Prostate gland (tissue), 2 donors: ENCODE measurements around the gene SEMA6B. TPM values are rescaled to one million over a fixed set of nuclear protein-coding genes. Genes with fewer than 3 reads are reported as not detected.

ENCODE experiments used
- DNase-seq: peaks from one replicate; pipeline ENCODE4 v3.0.0-alpha.2; 2019; ENCODE audit warnings: low spot score
- H3K27ac ChIP-seq, 2 donors: fragments of 200-600 bp; sonication (generic); 2 replicates each; pipeline ENCODE4 v1.5.1; 2017 to 2019
- H3K27me3 ChIP-seq: fragments of 200-600 bp; sonication (generic); replicated peaks from 2 replicates; pipeline ENCODE4 v1.5.1; 2019; ENCODE audit not compliant: insufficient read depth
- H3K36me3 ChIP-seq, 2 donors: fragments of 200-600 bp; sonication (generic); 1 replicate in 1 of 2; 2 replicates in 1 of 2; pipeline versions ENCODE4 v1.5.1 to v1.8.1; 2017 to 2019
- H3K4me1 ChIP-seq: fragments of 200-600 bp; sonication (generic); replicated peaks from 2 replicates; pipeline ENCODE4 v1.5.1; 2019
- H3K4me3 ChIP-seq, 2 donors: fragments of 200-600 bp; sonication (generic); 2 replicates each; pipeline ENCODE4 v1.5.1; 2017 to 2019
- H3K9me3 ChIP-seq: fragments of 200-600 bp; sonication (generic); 2 replicates; pipeline ENCODE4 v1.5.1; 2017
- POLR2A ChIP-seq: fragments of 450-650 bp; IDR thresholded peaks from one replicate; pipeline ENCODE4 v1.6.1; 2016; ENCODE audit warnings: antibody characterized with exemption, mild to moderate bottlenecking
- POLR2AphosphoS5 ChIP-seq: sonication (generic); formaldehyde crosslinking; IDR thresholded peaks from one replicate; pipeline ENCODE4 v1.6.1; 2017; ENCODE audit warnings: antibody characterized with exemption
- WGBS: methylation state at CpG from one replicate; pipeline ENCODE4 v1.1.5; 2018; 5-methylcytosine and 5-hydroxymethylcytosine counted together
- intact Hi-C: fragments of 100-400 bp; cut with DNase I; formaldehyde crosslinking; loops from one replicate; pipeline ENCODE4 v1.14.2; 2022
- total RNA-seq, 2 donors: library from RNA; depleted of rRNA; stranded (reverse); fragments of >200 nt; gene quantifications; one replicate each; pipeline ENCODE4 v1.1.0, GENCODE V29; 2016
- TF ChIP-seq, protein P1 (sequence below), 4 experiments: fragments of 200-600 bp in 2 of 4; fragments of 450-650 bp in 2 of 4; sonication (generic) in 2 of 4; IDR thresholded peaks; 1 replicate in 3 of 4; 2 replicates in 1 of 4; pipeline ENCODE4 v1.5.1; 2016 to 2019; ENCODE audit warnings: antibody characterized with exemption in 4 of 4, mild to moderate bottlenecking in 2 of 4, moderate library complexity in 2 of 4

SEMA6B gene
- total RNA-seq, 2 donors from 2014 or later, result 4.3 to 7.8 TPM

DNA sequence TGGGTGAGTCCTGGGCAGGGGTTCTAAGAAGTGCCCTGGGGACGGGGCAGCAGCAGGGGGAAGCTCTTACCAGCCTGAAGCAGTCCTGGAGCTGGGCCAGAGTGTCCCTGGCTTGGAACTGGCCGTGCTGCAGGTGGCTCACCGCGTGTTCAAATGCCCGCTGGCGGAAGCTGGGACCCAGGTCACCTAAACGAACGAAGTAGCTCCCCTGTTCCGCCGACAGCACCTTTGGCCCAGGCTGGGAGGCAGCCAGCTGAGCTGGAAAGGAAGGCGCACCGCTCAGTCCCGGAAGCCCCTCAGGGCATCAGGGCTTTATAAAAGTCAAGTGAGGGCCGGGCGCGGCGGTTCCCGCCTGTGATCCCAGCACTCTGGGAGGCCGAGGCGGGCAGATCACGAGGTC lies 50.8 kb downstream of the SEMA6B start:
- WGBS, result 84% methylated on average over 21 of the region's 21 CpGs
- Histone ChIP-seq H3K36me3 (no peaks in the 10 kb centered on the region), H3K27me3 (no peaks in the 10 kb centered on the region), H3K27ac (no peak overlapping the region), H3K4me3 (no peak overlapping the region), H3K4me1 (no peaks in the 10 kb centered on the region), H3K9me3 (no peaks in the 10 kb centered on the region)
- intact Hi-C loops, result no loop called here
- DNase-seq, result no peak
- TF ChIP-seq POLR2A (no peak), POLR2AphosphoS5 (no peak)
- TF ChIP-seq, protein P1, sequence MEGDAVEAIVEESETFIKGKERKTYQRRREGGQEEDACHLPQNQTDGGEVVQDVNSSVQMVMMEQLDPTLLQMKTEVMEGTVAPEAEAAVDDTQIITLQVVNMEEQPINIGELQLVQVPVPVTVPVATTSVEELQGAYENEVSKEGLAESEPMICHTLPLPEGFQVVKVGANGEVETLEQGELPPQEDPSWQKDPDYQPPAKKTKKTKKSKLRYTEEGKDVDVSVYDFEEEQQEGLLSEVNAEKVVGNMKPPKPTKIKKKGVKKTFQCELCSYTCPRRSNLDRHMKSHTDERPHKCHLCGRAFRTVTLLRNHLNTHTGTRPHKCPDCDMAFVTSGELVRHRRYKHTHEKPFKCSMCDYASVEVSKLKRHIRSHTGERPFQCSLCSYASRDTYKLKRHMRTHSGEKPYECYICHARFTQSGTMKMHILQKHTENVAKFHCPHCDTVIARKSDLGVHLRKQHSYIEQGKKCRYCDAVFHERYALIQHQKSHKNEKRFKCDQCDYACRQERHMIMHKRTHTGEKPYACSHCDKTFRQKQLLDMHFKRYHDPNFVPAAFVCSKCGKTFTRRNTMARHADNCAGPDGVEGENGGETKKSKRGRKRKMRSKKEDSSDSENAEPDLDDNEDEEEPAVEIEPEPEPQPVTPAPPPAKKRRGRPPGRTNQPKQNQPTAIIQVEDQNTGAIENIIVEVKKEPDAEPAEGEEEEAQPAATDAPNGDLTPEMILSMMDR (IDR thresholded peaks at IDR 0.05), result no peak

DNA sequence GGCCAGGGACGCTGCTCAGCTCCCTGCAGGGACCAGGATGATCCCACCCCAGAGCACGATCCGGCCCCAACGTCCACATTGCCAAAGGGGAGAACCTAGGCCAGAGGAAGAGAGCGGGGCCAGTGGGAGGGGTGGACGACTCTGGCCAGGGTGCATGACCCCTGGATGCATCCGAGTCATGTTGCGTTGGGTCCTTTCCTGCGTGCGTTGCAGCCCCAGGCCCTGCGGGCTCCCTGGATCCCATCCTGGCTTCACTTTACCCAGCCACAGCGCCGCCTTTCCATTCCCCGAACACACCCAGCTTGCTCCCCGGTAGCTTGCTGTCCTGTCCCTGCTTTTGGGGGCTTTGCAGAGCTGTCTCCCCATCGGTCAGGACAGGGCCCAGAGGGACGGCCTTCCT lies 51.7 kb downstream of the SEMA6B start:
- H3K27me3 ChIP-seq, result no peaks in the 10 kb centered on the region
- TF ChIP-seq, protein P1 (IDR thresholded peaks at IDR 0.05), result no peak
- TF ChIP-seq POLR2A, result no peak
- no peak for TF ChIP-seq POLR2AphosphoS5
- H3K36me3 ChIP-seq, result no peaks in the 10 kb centered on the region
- no peak for DNase-seq
- no peak overlapping the region for H3K4me3 ChIP-seq
- WGBS, result 83% methylated on average over 17 of the region's 17 CpGs
- H3K4me1 ChIP-seq, result no peaks in the 10 kb centered on the region
- no peaks in the 10 kb centered on the region for H3K9me3 ChIP-seq
- H3K27ac ChIP-seq, result no peak overlapping the region
- intact Hi-C loops, result no loop called here

DNA sequence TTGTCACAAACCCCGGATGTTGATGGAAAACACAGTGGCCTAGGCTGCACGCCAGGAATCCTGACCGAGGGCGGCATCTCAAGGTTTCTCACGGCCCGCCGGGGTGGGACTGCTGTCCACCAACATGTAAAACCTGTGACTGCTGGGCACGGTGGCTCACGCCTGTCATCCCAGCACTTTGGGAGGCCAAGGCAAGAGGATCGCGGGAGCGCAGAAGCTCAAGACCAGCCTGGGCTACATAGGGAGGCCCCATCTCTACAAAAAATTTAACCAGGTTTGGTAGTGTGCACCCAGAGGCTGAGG lies 52.4 kb downstream of the SEMA6B start:
- no peaks in the 10 kb centered on the region for H3K4me1 ChIP-seq

DNA sequence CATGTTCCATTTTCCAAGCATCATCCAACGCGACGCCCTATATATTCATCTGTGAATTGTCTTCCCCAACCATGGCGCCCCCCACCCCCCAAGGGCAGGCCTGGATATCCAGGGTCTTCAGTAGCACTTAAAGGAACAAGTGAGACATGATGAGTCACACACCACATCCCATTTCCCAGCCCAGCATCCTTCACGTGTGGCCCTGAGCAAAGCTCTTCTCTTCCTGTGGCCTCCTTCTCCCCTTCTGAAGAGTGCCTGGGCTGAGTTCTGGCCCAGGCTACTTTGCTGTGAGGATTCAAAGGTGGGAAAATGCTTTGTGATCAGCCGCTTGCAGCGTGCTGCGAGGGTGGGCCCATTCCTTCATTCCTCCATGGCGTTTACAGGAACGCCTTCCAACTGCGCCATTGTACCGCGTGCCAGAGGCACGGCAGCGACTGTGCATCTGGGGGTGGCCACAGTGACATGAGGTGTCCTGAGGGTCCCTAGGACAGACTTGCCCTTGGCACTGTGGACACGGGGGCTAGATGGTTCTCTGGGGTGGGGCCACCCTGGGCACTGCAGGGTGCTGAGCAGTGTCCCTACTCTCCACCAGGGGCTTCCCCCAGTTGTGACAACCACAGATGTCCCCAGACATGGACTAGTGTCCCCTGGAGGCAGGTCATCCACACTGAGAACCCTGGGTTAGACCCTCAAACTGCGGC lies 52.9 kb downstream of the SEMA6B start:
- DNase-seq, result no peak
- intact Hi-C loops, result no loop called here
- no peaks in the 10 kb centered on the region for H3K36me3 ChIP-seq
- TF ChIP-seq POLR2A (no peak), POLR2AphosphoS5 (no peak)
- TF ChIP-seq, protein P1 (IDR thresholded peaks at IDR 0.05), result no peak
- H3K9me3 ChIP-seq, result no peaks in the 10 kb centered on the region
- 77% methylated on average over 17 of the region's 17 CpGs for WGBS
- no peaks in the 10 kb centered on the region for H3K4me1 ChIP-seq
- no peaks in the 10 kb centered on the region for H3K27me3 ChIP-seq
- no peak overlapping the region for H3K27ac ChIP-seq
- H3K4me3 ChIP-seq, result no peak overlapping the region

More for the DNA sequence above, 52.4 kb downstream of the SEMA6B start:
- Histone ChIP-seq H3K27me3 (no peaks in the 10 kb centered on the region), H3K9me3 (no peaks in the 10 kb centered on the region), H3K27ac (no peak overlapping the region), H3K36me3 (no peaks in the 10 kb centered on the region), H3K4me3 (no peak overlapping the region)
- WGBS, result 86% methylated on average over 11 of the region's 12 CpGs
- intact Hi-C loops, result no loop called here
- DNase-seq, result no peak
- no peak for TF ChIP-seq POLR2A
- no peak for TF ChIP-seq POLR2AphosphoS5
- TF ChIP-seq, protein P1 (IDR thresholded peaks at IDR 0.05), result no peak
